ENCODE data around the gene IP6K2.

DNA sequence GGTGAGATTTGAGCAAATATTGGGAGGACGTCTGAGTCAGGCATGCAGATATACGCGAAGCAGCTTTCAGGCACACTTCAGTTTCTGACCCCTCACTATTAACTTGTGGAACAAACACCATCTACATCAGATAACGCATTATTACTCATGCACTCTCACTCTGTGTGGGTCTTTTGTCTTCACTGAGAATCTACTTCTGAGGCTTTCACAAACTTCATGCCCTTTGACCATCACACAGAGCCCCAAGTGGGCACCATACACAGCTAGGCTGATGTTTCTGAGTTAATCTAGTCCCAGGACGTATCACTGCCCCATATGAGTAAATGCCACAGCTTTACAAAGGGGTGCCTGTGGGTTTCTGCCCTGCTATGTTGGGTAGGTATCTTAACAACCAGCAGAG is 39.6 kb upstream of the IP6K2 start:
- TF ChIP-seq, protein P1, sequence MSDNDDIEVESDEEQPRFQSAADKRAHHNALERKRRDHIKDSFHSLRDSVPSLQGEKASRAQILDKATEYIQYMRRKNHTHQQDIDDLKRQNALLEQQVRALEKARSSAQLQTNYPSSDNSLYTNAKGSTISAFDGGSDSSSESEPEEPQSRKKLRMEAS (IDR thresholded peaks at IDR 0.05) = no peak
- no peak for TF ChIP-seq CTCF (IDR thresholded peaks at IDR 0.05; ENCODE audit: control extremely low read depth in 1 of 3, insufficient read depth in 1 of 3, low read depth in 1 of 3, low read length in 3 of 3)
- TF ChIP-seq RFX5 (IDR thresholded peaks at IDR 0.05; ENCODE audit: borderline replicate concordance, low read depth, low read length) = no peak
- TF ChIP-seq KDM5A (IDR thresholded peaks at IDR 0.05; ENCODE audit: low read length) = no peak
- TF ChIP-seq CHD2 (IDR thresholded peaks at IDR 0.05; ENCODE audit: low read length) = no peak
- TF ChIP-seq EP300 (IDR thresholded peaks at IDR 0.05; ENCODE audit: borderline replicate concordance in 1 of 2, low read depth in 2 of 2, low read length in 2 of 2) = no peak
- no peak for TF ChIP-seq BCL11A (IDR thresholded peaks at IDR 0.05; ENCODE audit: low read depth in 2 of 2, low read length in 2 of 2)
- no peak for TF ChIP-seq NRF1 (IDR thresholded peaks at IDR 0.05; ENCODE audit: low read depth, low read length)
- no peak for TF ChIP-seq SP1 (IDR thresholded peaks at IDR 0.05; ENCODE audit: low read depth, low read length)
- no peak for TF ChIP-seq POLR2A (IDR thresholded peaks at IDR 0.05; ENCODE audit: control extremely low read depth in 1 of 2, low read depth in 2 of 2, low read length in 2 of 2)
- TF ChIP-seq SUZ12 (IDR thresholded peaks at IDR 0.05; ENCODE audit: low read length) = no peak
- no peak for TF ChIP-seq CEBPB (IDR thresholded peaks at IDR 0.05; ENCODE audit: low read depth, low read length)
- no peak for TF ChIP-seq SAP30 (IDR thresholded peaks at IDR 0.05; ENCODE audit: insufficient read depth, insufficient replicate concordance, low read length)
